Measurements from ENCODE around the gene LUC7L2.
A peak's percentile ranks its signal among the peaks of the same experiment; 100 is the strongest.
"Not testable (repeated sequence)": the region's sequence is repeated elsewhere in the genome, so short reads cannot be mapped to it uniquely, and the experiment has no call there.

LUC7L2 gene

GRCh38 chr7:139359366-139360209, at the start of gene LUC7L2:
TSS of gene LUC7L2 (plus strand) at chr7:139359894. CDS start at chr7:139360262, 368 bp downstream.
- peak; percentile 100 for DNase-seq

GRCh38 chr7:139317939-139318505, 41.7 kb upstream of the LUC7L2 start:
- DNase-seq, result no peak

GRCh38 chr7:139321071-139321745, 38.5 kb upstream of the LUC7L2 start:
- no peak for DNase-seq

GRCh38 chr7:139324709-139325108, 35.0 kb upstream of the LUC7L2 start:
- not testable (repeated sequence) for DNase-seq

- no peak for DNase-seq
Measured at GRCh38 chr7:139328375-139328774, 31.3 kb upstream of the LUC7L2 start.

- no peak for DNase-seq
Measured at GRCh38 chr7:139329119-139329518, 30.6 kb upstream of the LUC7L2 start.

- DNase-seq, result no peak
Measured at GRCh38 chr7:139330333-139331030, 29.2 kb upstream of the LUC7L2 start.

- no peak for DNase-seq
Measured at GRCh38 chr7:139332697-139333359, 26.9 kb upstream of the LUC7L2 start.

- not testable (repeated sequence) for DNase-seq
Measured at GRCh38 chr7:139333443-139333842, 26.3 kb upstream of the LUC7L2 start.

GRCh38 chr7:139334399-139335150, 25.1 kb upstream of the LUC7L2 start:
- no peak for DNase-seq

- no peak for DNase-seq
Measured at GRCh38 chr7:139339025-139339424, 20.7 kb upstream of the LUC7L2 start.

GRCh38 chr7:139339698-139340036, 20.0 kb upstream of the LUC7L2 start:
- no peak for DNase-seq

- DNase-seq, result peak; percentile 99
Measured at GRCh38 chr7:139340037-139340807, 19.5 kb upstream of the LUC7L2 start.

GRCh38 chr7:139340808-139341057, 19.0 kb upstream of the LUC7L2 start:
- no peak for DNase-seq

GRCh38 chr7:139341058-139341775, 18.5 kb upstream of the LUC7L2 start, which contains the start of gene FMC1:
TSS of gene FMC1 (plus strand) at chr7:139341337. CDS start at chr7:139341385, 48 bp downstream.
- peak; percentile 89 for DNase-seq

- no peak for DNase-seq
Measured at GRCh38 chr7:139341776-139342226, 17.9 kb upstream of the LUC7L2 start.

- no peak for DNase-seq
Measured at GRCh38 chr7:139345042-139345441, 14.7 kb upstream of the LUC7L2 start.

GRCh38 chr7:139351027-139351426, 8.7 kb upstream of the LUC7L2 start:
- no peak for DNase-seq

GRCh38 chr7:139354729-139355128, 5.0 kb upstream of the LUC7L2 start:
- DNase-seq, result no peak

- DNase-seq, result no peak
Measured at GRCh38 chr7:139355320-139355719, 4.4 kb upstream of the LUC7L2 start.

Measured in activated CD4-positive, alpha-beta T cell treated with anti-CD3 and anti-CD28 coated beads for 48 hours (primary cell).